K562 (cell line): ENCODE measurements around the gene OLFML2A. TPM values are rescaled to one million over a fixed set of nuclear protein-coding genes. Genes with fewer than 3 reads are reported as not detected.

ENCODE experiments used
- ATAC-seq: fragments of 200-7000 bp; cut with Tn5 transposase; 3 replicates; pipeline ENCODE4 v1.9.1; 2020; ENCODE audit warnings: moderate library complexity
- BruUV-seq: library from RNA; stranded (reverse); fragments of 400-500 nt; replicated peaks from 2 replicates; lab custom pipeline; 2021; lab: Mats Ljungman, UMichigan
- CTCF ChIA-PET: fragments of 300-600 bp; formaldehyde crosslinking; extraction: SDS; loops from one replicate; lab custom pipeline; 2021; ENCODE audit warnings: low intra/inter-chr PET ratio; lab: Yijun Ruan, JAX
- POLR2A ChIA-PET: fragments of 300-600, 350-650 bp; sonication (Branson Sonifier 250); formaldehyde crosslinking; extraction: SDS; loops from one replicate; lab custom pipeline; 2021; ENCODE audit warnings: antibody characterized with exemption, inconsistent platforms; lab: Yijun Ruan, JAX
- DNase-seq, 4 experiments: peaks; one replicate each; pipeline versions ENCODE4 v3.0.0 to v3.0.0-alpha.2; 2011 to 2018; ENCODE audit warnings: low spot score in 3 of 4, mixed read lengths in 3 of 4; ENCODE audit errors: extremely low read depth in 1 of 4
- FAIRE-seq: peaks from 2 replicates; lab custom pipeline; 2011; peaks lifted over from hg19 to GRCh38; lab: Jason Lieb, UNC
- H2AFZ ChIP-seq: 2 replicates; pipeline ENCODE4 v1.6.0; 2011; ENCODE audit warnings: low read depth, low read length, control low read depth, inconsistent platforms
- H3K27ac ChIP-seq: fragments of 200-600 bp; 3 replicates; pipeline ENCODE4 v1.8.0; 2011; ENCODE audit warnings: low read depth, mild to moderate bottlenecking, control low read depth, inconsistent platforms, low read length, moderate library complexity, mixed read lengths; ENCODE audit errors: extremely low read depth
- H3K27me3 ChIP-seq, 2 experiments: fragments of 300-600 bp in 1 of 2; 2 replicates in 1 of 2; 3 replicates in 1 of 2; pipeline versions ENCODE4 v1.6.0 to v1.8.0; 2011; ENCODE audit warnings: inconsistent platforms in 2 of 2, low read length in 2 of 2, mild to moderate bottlenecking in 1 of 2, mixed read lengths in 1 of 2, moderate library complexity in 1 of 2; ENCODE audit not compliant: control insufficient read depth in 2 of 2, insufficient read depth in 2 of 2
- H3K36me3 ChIP-seq: fragments of 300-600 bp; 3 replicates; pipeline ENCODE4 v1.8.0; 2011; ENCODE audit warnings: mild to moderate bottlenecking, low read length, inconsistent platforms; ENCODE audit not compliant: control insufficient read depth, insufficient read depth
- H3K4me1 ChIP-seq, 2 experiments: fragments of 200-600 bp in 1 of 2; replicated peaks in 1 of 2; 2 replicates in 1 of 2; 3 replicates in 1 of 2; pipeline versions ENCODE4 v1.5.1 to v1.8.0; 2011; ENCODE audit warnings: inconsistent platforms in 2 of 2, low read length in 2 of 2, mild to moderate bottlenecking in 1 of 2, mixed read lengths in 1 of 2, moderate library complexity in 1 of 2; ENCODE audit not compliant: control insufficient read depth in 2 of 2, insufficient read depth in 2 of 2
- H3K4me2 ChIP-seq: 2 replicates; pipeline ENCODE4 v1.6.1; 2011; ENCODE audit warnings: low read length, control low read depth, inconsistent platforms, mixed read lengths; ENCODE audit not compliant: insufficient read depth
- H3K4me3 ChIP-seq: fragments of 200-600 bp; sonication (generic), shearing (Covaris generic); 2 replicates; pipeline ENCODE4 v1.5.1; 2016; ENCODE audit warnings: control low read depth, inconsistent platforms
- H3K79me2 ChIP-seq: fragments of 200-600 bp; 3 replicates; pipeline ENCODE4 v1.8.0; 2011; ENCODE audit warnings: low read length, inconsistent platforms; ENCODE audit not compliant: control insufficient read depth, insufficient read depth
- H3K9ac ChIP-seq, 2 experiments: 2 replicates each; pipeline versions ENCODE4 v1.6.0 to v1.6.1; 2011; ENCODE audit warnings: low read depth in 2 of 2, low read length in 2 of 2, control low read depth in 1 of 2, inconsistent platforms in 1 of 2, mild to moderate bottlenecking in 1 of 2, mixed read lengths in 1 of 2; ENCODE audit not compliant: insufficient read depth in 1 of 2
- H3K9me1 ChIP-seq: one replicate; pipeline ENCODE4 v1.6.0; 2011; ENCODE audit warnings: inconsistent platforms, mild to moderate bottlenecking, low read length, moderate library complexity; ENCODE audit not compliant: control insufficient read depth, insufficient read depth
- H3K9me3 ChIP-seq: replicated peaks from 2 replicates; pipeline ENCODE4 v1.5.1; 2011; ENCODE audit warnings: low read depth, low read length, inconsistent platforms; ENCODE audit not compliant: control insufficient read depth, insufficient read depth
- H4K20me1 ChIP-seq: replicated peaks from 2 replicates; pipeline ENCODE4 v1.6.1; 2011; ENCODE audit warnings: low read length, inconsistent platforms, mixed read lengths; ENCODE audit not compliant: control insufficient read depth, insufficient read depth
- OTX1 ChIP-seq: fragments of 450-650 bp; formaldehyde crosslinking; IDR thresholded peaks from 2 replicates; pipeline ENCODE4 v1.4.0; 2022; ENCODE audit warnings: mild to moderate bottlenecking
- PTBP1 ChIP-seq: fragments of 200-400 bp; formaldehyde crosslinking; IDR thresholded peaks from 2 replicates; pipeline ENCODE4 v1.6.1; 2017; ENCODE audit warnings: low read depth, low read length
- RBM34 ChIP-seq: fragments of 200-400 bp; formaldehyde crosslinking; IDR thresholded peaks from 2 replicates; pipeline ENCODE4 v1.6.1; 2018; ENCODE audit warnings: low read length, borderline replicate concordance; ENCODE audit not compliant: insufficient read depth
- TFAM ChIP-seq: fragments of 250-450 bp; sonication (Bioruptor Pico); conservative IDR thresholded peaks from 2 replicates; pipeline ENCODE4 v1.5.0; 2021; ENCODE audit warnings: mild to moderate bottlenecking, moderate library complexity
- ZNF217 ChIP-seq: sonication (generic); formaldehyde crosslinking; IDR thresholded peaks from 2 replicates; pipeline ENCODE4 v1.8.0; 2022; ENCODE audit warnings: mild to moderate bottlenecking, missing genetic modification reagents
- WGBS: fragments of 100-300 bp; shearing (Covaris generic); methylation state at CpG from one replicate; pipeline ENCODE4 v1.1.6; 2016; ENCODE audit warnings: low coverage, mixed read lengths; ENCODE audit not compliant: insufficient coverage; ENCODE audit errors: missing lambda C conversion rate; 5-methylcytosine and 5-hydroxymethylcytosine counted together
- in situ Hi-C: fragments of 300-500 bp; cut with MboI; formaldehyde crosslinking; loops from 4 replicates; pipeline ENCODE4 v1.15.0; 2018; ENCODE audit warnings: inconsistent platforms, mixed read lengths
- intact Hi-C: fragments of 100-400 bp; cut with micrococcal nuclease; formaldehyde crosslinking; loops from 2 replicates; pipeline ENCODE4 v1.14.2; 2022
- polyA plus RNA-seq, 8 experiments: library from polyadenylated mRNA; depleted of rRNA in 4 of 8; stranded (reverse) in 5 of 8; unstranded in 3 of 8; fragments of >200 nt; fragmentation: Nextera tagmentation in 2 of 8; fragmentation: Illumina TruSeq in 1 of 8; extraction: Ambion mirVana in 2 of 8; extraction: Trizol in 1 of 8; gene quantifications; 2 replicates each; pipeline versions ENCODE4 v1.2.1 to v1.2.3, GENCODE V29; 2011 to 2014; ENCODE audit warnings: inconsistent platforms in 1 of 8, missing spikeins in 1 of 8
- total RNA-seq, 7 experiments: library from RNA; depleted of rRNA in 6 of 7; stranded (reverse); fragments of >200 nt in 6 of 7; fragmentation: Illumina TruSeq in 2 of 7; extraction: Trizol in 2 of 7; gene quantifications; 2 replicates each; pipeline versions ENCODE4 v1.2.1 to v1.2.3, GENCODE V29; 2011 to 2021; ENCODE audit warnings: low replicate concordance in 1 of 7
- TF ChIP-seq, protein P1 (sequence below): sonication (generic); formaldehyde crosslinking; IDR thresholded peaks from 2 replicates; pipeline ENCODE4 v1.8.0; 2023; ENCODE audit warnings: missing genetic modification reagents, mild to moderate bottlenecking, borderline replicate concordance
- TF ChIP-seq, protein P2 (sequence below): fragments of 250-450 bp; sonication (Bioruptor Pico); IDR thresholded peaks from 2 replicates; pipeline ENCODE4 v1.5.0; 2021; ENCODE audit warnings: mild to moderate bottlenecking, borderline replicate concordance

OLFML2A gene
- total and polyA plus RNA-seq, 9 of the 15 experiments (the other 6 are each of a cell fraction or from before 2014, with no cell fraction given): 0.16 TPM; not detected in 8

DNA sequence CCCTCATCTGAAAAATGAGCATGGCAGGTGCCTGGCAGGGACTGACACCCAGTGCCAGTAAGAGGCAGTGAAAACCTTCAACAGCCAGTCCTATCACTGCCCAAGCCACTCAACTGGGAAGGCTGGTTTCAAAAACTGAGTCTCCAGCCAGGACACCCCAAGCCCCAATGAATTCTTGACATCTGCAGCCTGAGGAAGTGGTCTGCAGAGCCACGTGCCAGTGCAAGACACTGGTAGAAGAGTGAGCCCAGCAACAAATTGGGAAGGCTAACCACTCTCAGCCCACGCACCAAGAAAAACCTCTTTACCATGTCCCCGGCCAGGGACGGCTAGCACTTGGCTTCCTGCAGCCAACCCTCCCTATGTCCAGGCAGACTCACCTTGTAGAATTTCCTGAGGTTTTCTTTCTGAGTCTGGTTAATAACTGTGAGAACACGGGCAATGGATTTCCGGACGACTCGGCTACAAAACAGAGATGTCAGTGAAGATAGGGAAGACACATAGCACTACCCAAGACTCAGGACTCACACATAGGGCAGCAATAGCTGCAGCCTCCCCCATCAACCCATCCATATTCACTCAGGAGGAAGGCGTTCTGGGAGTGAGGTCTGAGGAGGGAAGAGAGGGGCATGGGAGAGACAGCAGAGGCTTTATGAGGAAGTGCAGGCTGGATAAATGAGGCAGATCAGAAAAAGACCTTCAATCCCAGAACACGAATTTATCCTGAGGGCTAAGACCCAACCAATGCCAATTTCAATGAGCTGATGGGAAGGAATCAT, 83.1 kb downstream of the OLFML2A start (continued):
- TF ChIP-seq RBM34: no peak

DNA sequence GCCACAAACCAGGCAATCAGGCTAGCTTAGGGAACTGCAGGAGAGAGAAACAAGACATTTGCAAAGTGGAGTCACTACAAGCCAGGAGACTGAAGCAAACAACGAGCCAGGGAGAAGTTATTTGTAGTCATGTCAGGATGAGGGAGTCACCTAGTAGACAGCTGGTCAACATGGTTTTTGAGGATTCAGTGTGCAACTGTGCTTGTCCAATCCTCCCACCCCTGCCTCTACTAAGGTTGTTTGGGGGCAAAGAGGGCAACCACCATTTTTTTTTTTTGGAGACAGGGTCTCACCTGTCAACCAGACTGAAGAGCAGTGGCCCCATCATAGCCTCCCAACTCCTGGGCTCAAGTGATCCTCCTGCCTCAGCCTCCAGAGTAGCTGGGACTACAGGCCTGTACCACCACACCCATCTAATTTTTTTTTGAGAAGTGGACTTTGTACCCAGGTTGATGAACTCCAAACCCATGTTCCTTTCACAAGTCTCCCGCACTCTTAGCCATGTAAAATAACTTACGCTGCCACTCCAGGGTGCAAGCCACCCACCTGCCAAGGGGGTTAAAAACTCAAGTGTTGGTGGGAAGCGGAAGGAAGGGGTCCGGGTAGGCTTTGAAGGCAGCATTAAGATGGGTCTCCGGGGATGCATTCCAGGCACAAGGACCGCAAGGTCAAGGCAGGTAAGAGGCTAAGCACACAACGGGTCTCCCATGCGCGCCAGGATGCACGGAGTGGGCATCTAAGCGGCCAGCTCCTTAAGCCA, 83.8 kb downstream of the OLFML2A start:
- H3K27me3 ChIP-seq: no peaks in the 10 kb centered on the region
- H3K4me1 ChIP-seq: peaks cover 22 to 47% of the 10 kb centered on the region in 2 experiments
- no peaks in the 10 kb centered on the region; the same call in 1 of the 2 replicates for H3K9me3 ChIP-seq
- WGBS: 2% methylated on average over 12 of the region's 12 CpGs
- H3K9ac ChIP-seq: peak overlapping the region; percentile 97 to 100
- no TSS peak for BruUV-seq
- no peak overlapping the region for H2AFZ ChIP-seq
- intact Hi-C loops: no loop called here
- peaks cover 59% of the 10 kb centered on the region for H3K79me2 ChIP-seq
- H4K20me1 ChIP-seq: peaks cover 51% of the 10 kb centered on the region
- POLR2A ChIA-PET: interaction anchor here (0.6 to 2.9 kb wide), 18 partner anchors 9 to 413 kb away, joined by 3 to 39 read pairs (median 6); partner anchors contain the start of genes NR6A1 and WDR38
- peaks cover 59% of the 10 kb centered on the region for H3K36me3 ChIP-seq
- peak overlapping the region; percentile 94 for H3K27ac ChIP-seq
- no peak for ATAC-seq
- H3K9me1 ChIP-seq: peaks cover 15% of the 10 kb centered on the region
- peak overlapping the region; percentile 98 for H3K4me2 ChIP-seq
- H3K4me3 ChIP-seq: peak overlapping the region; percentile 99
- CTCF ChIA-PET: interaction anchor here (1.1 kb wide), 1 partner anchor 149 kb away, joined by 3 read pairs; no protein-coding TSS in a partner anchor
- FAIRE-seq: peak; percentile 54
- DNase-seq: peak in 1 of 4 experiments; percentile 50
- in situ Hi-C loops: loop anchor here (10.0 kb wide), 1 partner anchor 284 kb away; the partner anchor contains the start of gene SCAI
- TF ChIP-seq TFAM: no peak
- 0 out of 2 replicates have a peak, but pooled peaks have one; percentile 35 for TF ChIP-seq PTBP1
- TF ChIP-seq, protein P1, sequence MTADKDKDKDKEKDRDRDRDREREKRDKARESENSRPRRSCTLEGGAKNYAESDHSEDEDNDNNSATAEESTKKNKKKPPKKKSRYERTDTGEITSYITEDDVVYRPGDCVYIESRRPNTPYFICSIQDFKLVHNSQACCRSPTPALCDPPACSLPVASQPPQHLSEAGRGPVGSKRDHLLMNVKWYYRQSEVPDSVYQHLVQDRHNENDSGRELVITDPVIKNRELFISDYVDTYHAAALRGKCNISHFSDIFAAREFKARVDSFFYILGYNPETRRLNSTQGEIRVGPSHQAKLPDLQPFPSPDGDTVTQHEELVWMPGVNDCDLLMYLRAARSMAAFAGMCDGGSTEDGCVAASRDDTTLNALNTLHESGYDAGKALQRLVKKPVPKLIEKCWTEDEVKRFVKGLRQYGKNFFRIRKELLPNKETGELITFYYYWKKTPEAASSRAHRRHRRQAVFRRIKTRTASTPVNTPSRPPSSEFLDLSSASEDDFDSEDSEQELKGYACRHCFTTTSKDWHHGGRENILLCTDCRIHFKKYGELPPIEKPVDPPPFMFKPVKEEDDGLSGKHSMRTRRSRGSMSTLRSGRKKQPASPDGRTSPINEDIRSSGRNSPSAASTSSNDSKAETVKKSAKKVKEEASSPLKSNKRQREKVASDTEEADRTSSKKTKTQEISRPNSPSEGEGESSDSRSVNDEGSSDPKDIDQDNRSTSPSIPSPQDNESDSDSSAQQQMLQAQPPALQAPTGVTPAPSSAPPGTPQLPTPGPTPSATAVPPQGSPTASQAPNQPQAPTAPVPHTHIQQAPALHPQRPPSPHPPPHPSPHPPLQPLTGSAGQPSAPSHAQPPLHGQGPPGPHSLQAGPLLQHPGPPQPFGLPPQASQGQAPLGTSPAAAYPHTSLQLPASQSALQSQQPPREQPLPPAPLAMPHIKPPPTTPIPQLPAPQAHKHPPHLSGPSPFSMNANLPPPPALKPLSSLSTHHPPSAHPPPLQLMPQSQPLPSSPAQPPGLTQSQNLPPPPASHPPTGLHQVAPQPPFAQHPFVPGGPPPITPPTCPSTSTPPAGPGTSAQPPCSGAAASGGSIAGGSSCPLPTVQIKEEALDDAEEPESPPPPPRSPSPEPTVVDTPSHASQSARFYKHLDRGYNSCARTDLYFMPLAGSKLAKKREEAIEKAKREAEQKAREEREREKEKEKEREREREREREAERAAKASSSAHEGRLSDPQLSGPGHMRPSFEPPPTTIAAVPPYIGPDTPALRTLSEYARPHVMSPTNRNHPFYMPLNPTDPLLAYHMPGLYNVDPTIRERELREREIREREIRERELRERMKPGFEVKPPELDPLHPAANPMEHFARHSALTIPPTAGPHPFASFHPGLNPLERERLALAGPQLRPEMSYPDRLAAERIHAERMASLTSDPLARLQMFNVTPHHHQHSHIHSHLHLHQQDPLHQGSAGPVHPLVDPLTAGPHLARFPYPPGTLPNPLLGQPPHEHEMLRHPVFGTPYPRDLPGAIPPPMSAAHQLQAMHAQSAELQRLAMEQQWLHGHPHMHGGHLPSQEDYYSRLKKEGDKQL (CRISPR knock-in tag): no peak
- TF ChIP-seq ZNF217: no peak
- TF ChIP-seq, protein P2, sequence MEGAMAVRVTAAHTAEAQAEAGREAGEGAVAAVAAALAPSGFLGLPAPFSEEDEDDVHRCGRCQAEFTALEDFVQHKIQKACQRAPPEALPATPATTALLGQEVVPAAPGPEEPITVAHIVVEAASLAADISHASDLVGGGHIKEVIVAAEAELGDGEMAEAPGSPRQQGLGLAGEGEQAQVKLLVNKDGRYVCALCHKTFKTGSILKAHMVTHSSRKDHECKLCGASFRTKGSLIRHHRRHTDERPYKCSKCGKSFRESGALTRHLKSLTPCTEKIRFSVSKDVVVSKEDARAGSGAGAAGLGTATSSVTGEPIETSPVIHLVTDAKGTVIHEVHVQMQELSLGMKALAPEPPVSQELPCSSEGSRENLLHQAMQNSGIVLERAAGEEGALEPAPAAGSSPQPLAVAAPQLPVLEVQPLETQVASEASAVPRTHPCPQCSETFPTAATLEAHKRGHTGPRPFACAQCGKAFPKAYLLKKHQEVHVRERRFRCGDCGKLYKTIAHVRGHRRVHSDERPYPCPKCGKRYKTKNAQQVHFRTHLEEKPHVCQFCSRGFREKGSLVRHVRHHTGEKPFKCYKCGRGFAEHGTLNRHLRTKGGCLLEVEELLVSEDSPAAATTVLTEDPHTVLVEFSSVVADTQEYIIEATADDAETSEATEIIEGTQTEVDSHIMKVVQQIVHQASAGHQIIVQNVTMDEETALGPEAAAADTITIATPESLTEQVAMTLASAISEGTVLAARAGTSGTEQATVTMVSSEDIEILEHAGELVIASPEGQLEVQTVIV: no peak
- no peak for TF ChIP-seq OTX1 (CRISPR knock-in tag)
